MCF 10A (cell line): ENCODE data around the gene CTU2. TPM values are rescaled to one million over a fixed set of nuclear protein-coding genes. Genes with fewer than 3 reads are reported as not detected.

Experiments used
- BruUV-seq: library from RNA; stranded (reverse); fragments of 400-500 nt; replicated peaks from 2 replicates; lab custom pipeline; 2021; lab: Mats Ljungman, UMichigan
- CTCF ChIA-PET: fragments of 300-600 bp; sonication (Branson Sonifier 250); formaldehyde crosslinking; extraction: SDS; loops from one replicate; lab custom pipeline; 2021; ENCODE audit warnings: antibody characterized with exemption, inconsistent platforms; lab: Yijun Ruan, JAX
- POLR2A ChIA-PET: fragments of 300-600, 350-650 bp; sonication (Branson Sonifier 250); formaldehyde crosslinking; extraction: SDS; loops from one replicate; lab custom pipeline; 2020; ENCODE audit warnings: antibody characterized with exemption, inconsistent platforms; lab: Yijun Ruan, JAX
- DNase-seq: peaks from one replicate; pipeline ENCODE4 v3.0.0-alpha.2; 2018; ENCODE audit not compliant: unreplicated experiment
- H3K27ac Mint-ChIP-seq: one replicate; pipeline ENCODE4 v1.8.0; 2022; ENCODE audit warnings: mild to moderate bottlenecking, low read depth, mixed read lengths; ENCODE audit not compliant: unreplicated experiment
- H3K27me3 Mint-ChIP-seq: one replicate; pipeline ENCODE4 v1.8.0; 2022; ENCODE audit warnings: mixed read lengths; ENCODE audit not compliant: insufficient read depth, unreplicated experiment
- H3K36me3 Mint-ChIP-seq: one replicate; pipeline ENCODE4 v1.8.0; 2022; ENCODE audit warnings: mild to moderate bottlenecking, moderate library complexity, mixed read lengths; ENCODE audit not compliant: insufficient read depth, unreplicated experiment
- H3K4me1 Mint-ChIP-seq: one replicate; pipeline ENCODE4 v1.8.0; 2022; ENCODE audit warnings: mixed read lengths; ENCODE audit not compliant: insufficient read depth, unreplicated experiment
- H3K4me3 Mint-ChIP-seq: one replicate; pipeline ENCODE4 v1.8.0; 2022; ENCODE audit warnings: mild to moderate bottlenecking, moderate library complexity, mixed read lengths; ENCODE audit not compliant: unreplicated experiment
- H3K9me3 Mint-ChIP-seq: one replicate; pipeline ENCODE4 v1.8.0; 2022; ENCODE audit warnings: mixed read lengths; ENCODE audit not compliant: unreplicated experiment
- CTCF ChIP-seq: fragments of 200-600 bp; IDR thresholded peaks from one replicate; pipeline ENCODE4 v1.8.0; 2022; ENCODE audit warnings: antibody characterized with exemption, mild to moderate bottlenecking; ENCODE audit not compliant: unreplicated experiment
- intact Hi-C: fragments of 100-400 bp; cut with micrococcal nuclease; formaldehyde crosslinking; loops from 2 replicates; pipeline ENCODE4 v1.14.1; 2022
- total RNA-seq: library from RNA; stranded (reverse); gene quantifications from 2 replicates; pipeline ENCODE4 v1.2.3, GENCODE V29; 2022

The CTU2 gene
- total RNA-seq, 1 experiment from 2014 or later: 40.8 TPM

DNA sequence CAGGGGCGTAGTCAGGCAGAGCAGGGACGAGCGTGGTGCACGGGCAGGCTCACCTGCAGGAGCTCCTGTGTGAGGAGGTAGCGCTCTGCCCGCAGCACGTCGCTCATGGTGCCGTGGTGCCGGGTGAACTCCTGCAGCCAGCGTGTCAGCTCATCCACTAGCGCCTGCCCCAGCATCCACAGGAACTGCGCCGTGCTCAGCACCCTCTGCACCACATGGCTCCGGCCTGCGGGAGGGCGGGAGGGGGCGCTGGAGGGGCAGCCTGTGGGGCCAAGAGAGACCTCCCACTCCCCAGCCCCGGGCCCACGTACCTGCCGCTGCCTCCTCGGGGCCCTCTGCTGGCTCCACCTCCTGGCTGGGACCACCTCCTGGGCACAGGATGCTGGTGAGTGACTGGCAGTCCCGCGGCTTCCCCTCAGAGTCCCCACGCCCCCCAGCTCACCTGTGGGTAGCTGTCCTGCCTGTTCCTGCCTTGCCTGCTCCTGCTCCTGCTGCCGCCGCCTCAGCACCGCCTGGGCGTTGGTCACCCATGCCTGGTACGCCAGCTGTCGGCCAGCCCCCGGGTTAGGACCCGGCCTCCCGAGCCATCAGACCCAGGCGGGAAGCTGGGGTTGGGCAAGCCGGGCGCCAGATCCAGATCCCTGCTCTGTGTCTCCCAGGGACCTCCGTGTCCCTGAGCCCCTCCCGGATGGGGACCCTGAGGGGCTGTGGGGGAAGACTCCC is 16.6 kb downstream of the CTU2 start:
- Mint-ChIP-seq H3K27me3 (no peaks in the 10 kb centered on the region), H3K4me1 (no peaks in the 10 kb centered on the region), H3K4me3 (no peak overlapping the region), H3K9me3 (no peaks in the 10 kb centered on the region), H3K27ac (no peak overlapping the region), H3K36me3 (peaks cover 63% of the 10 kb centered on the region)
- no peak for TF ChIP-seq CTCF
- BruUV-seq: no TSS peak
- ChIA-PET CTCF (interaction anchor here (0.5 to 4.7 kb wide), 3 partner anchors 13 to 995 kb away, joined by 3 to 32 read pairs (median 4); no protein-coding TSS in a partner anchor), POLR2A (no interaction called here)
- intact Hi-C loops: no loop called here
- DNase-seq: no peak

DNA sequence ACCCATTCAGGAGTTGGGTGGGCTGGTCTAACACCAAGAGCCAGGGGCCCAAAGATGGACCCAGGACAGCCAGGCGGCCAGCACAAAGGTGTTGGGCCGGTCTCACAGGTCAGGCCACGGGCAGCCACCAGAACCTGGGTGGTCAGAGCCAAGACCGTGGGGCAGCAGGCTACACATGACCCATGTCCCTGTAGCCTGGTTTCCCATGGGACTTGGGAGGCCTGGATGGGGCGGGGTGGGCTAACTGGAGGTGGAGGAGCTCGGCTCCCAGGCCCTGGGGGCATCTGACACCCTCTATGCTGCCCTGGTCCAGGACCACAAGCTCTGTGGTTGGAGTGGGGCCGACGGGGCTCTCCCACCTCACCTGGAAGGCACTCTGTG is 17.2 kb downstream of the CTU2 start:
- ChIA-PET POLR2A (no interaction called here), CTCF (interaction anchor here (4.7 kb wide), 1 partner anchor 13 kb away, joined by 32 read pairs; no protein-coding TSS in a partner anchor)
- Mint-ChIP-seq H3K4me1 (no peaks in the 10 kb centered on the region), H3K4me3 (no peak overlapping the region), H3K36me3 (peaks cover 58% of the 10 kb centered on the region), H3K9me3 (no peaks in the 10 kb centered on the region), H3K27me3 (no peaks in the 10 kb centered on the region), H3K27ac (no peak overlapping the region)
- intact Hi-C loops: no loop called here
- no TSS peak for BruUV-seq
- no peak for TF ChIP-seq CTCF
- no peak for DNase-seq

DNA sequence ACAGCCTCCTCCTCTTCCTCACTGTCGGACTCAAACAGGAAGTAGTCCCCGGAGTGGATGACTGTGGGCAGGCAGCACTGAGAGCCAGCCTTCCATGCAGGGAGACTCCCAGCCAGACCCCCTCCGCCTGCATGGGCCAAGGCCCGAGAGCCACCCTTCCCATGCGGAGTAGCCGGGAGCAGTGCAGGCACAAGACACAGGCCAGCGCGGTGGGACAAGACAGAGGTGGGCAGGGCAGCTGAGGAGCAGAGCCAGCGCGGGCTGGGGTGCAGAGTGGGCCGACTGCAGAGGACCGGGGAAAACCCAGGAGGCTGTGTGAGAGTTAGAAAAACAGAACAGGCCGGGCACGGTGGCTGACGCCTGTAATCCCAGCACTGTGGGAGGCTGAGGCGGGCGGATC is 17.6 kb downstream of the CTU2 start:
- ChIA-PET POLR2A (no interaction called here), CTCF (interaction anchor here (4.7 kb wide), 1 partner anchor 12 kb away, joined by 32 read pairs; no protein-coding TSS in a partner anchor)
- Mint-ChIP-seq H3K36me3 (peaks cover 54% of the 10 kb centered on the region), H3K4me1 (no peaks in the 10 kb centered on the region), H3K27me3 (no peaks in the 10 kb centered on the region), H3K27ac (no peak overlapping the region), H3K4me3 (no peak overlapping the region), H3K9me3 (no peaks in the 10 kb centered on the region)
- DNase-seq: no peak
- intact Hi-C loops: no loop called here
- no TSS peak for BruUV-seq
- TF ChIP-seq CTCF: no peak

DNA sequence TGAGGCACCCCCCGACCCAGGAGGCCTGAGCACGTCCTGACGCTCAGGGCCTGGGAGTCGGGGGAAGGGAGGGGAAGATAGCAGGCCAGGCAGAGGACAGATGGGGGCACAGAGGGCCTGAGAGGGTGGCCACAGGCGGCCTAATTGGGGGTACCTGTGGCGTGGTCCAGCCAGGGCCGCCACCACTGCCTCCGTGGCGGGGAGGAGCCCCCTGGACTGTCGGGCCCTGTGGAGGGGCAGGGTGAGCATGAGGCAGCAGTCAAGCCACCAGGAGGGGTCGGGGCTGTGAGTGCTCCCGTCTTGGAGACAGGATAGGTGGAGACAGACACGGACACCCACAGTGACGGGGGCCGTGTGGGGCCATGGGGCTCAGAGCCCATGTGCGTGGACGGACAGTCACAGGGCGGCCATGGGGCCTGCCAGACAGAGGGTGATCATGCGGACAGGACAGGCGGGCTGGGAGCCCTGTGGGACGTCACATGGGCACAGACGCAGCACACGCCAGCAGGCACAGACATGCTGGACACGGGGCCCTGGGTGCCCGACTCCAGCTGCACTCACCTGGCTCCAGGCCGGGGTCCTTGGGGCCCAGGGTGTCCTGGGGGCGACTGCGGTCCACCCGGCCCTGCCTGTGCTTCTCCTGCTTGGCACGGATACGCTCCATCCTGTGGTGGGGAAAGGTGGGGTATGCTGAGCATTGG is 18.7 kb downstream of the CTU2 start:
- CTCF ChIA-PET: interaction anchor here (4.7 kb wide), 1 partner anchor 11 kb away, joined by 32 read pairs; no protein-coding TSS in a partner anchor
- Mint-ChIP-seq H3K9me3 (no peaks in the 10 kb centered on the region), H3K4me1 (no peaks in the 10 kb centered on the region), H3K27me3 (no peaks in the 10 kb centered on the region), H3K4me3 (no peak overlapping the region), H3K36me3 (peaks cover 45% of the 10 kb centered on the region), H3K27ac (no peak overlapping the region)
- no peak for TF ChIP-seq CTCF
- BruUV-seq: no TSS peak
- POLR2A ChIA-PET: no interaction called here
- DNase-seq: no peak
- intact Hi-C loops: no loop called here
